HEK293T (cell line): ENCODE results near the gene CCDC57.

Source experiments
- ARNT ChIP-seq: fragments of 450-650 bp; IDR thresholded peaks from 2 replicates; pipeline ENCODE4 v1.6.1; 2017; ENCODE audit warnings: mild to moderate bottlenecking
- BHLHE40 ChIP-seq: fragments of 450-650 bp; IDR thresholded peaks from 2 replicates; pipeline ENCODE4 v1.6.1; 2016; ENCODE audit warnings: mild to moderate bottlenecking, moderate library complexity, borderline replicate concordance
- ELF4 ChIP-seq: fragments of 450-650 bp; IDR thresholded peaks from 2 replicates; pipeline ENCODE4 v1.6.1; 2017; ENCODE audit warnings: antibody characterized with exemption
- FOXA1 ChIP-seq: fragments of 450-650 bp; IDR thresholded peaks from 2 replicates; pipeline ENCODE4 v1.6.1; 2016; ENCODE audit warnings: mild to moderate bottlenecking
- FOXK2 ChIP-seq: fragments of 450-650 bp; IDR thresholded peaks from 2 replicates; pipeline ENCODE4 v1.6.1; 2016; ENCODE audit warnings: mild to moderate bottlenecking
- FOXM1 ChIP-seq: fragments of 450-650 bp; IDR thresholded peaks from 2 replicates; pipeline ENCODE4 v1.6.1; 2017; ENCODE audit warnings: mild to moderate bottlenecking, borderline replicate concordance
- NFRKB ChIP-seq: fragments of 450-650 bp; IDR thresholded peaks from 2 replicates; pipeline ENCODE4 v1.6.1; 2016; ENCODE audit warnings: mild to moderate bottlenecking, moderate library complexity
- SP1 ChIP-seq: fragments of 450-650 bp; IDR thresholded peaks from 2 replicates; pipeline ENCODE4 v1.6.1; 2017
- SUZ12 ChIP-seq: fragments of 450-650 bp; IDR thresholded peaks from 2 replicates; pipeline ENCODE4 v1.6.1; 2016; ENCODE audit warnings: mild to moderate bottlenecking
- ZNF384 ChIP-seq: fragments of 450-650 bp; IDR thresholded peaks from 2 replicates; pipeline ENCODE4 v1.6.1; 2016
- TF ChIP-seq, protein P1 (sequence below): fragments of 450-650 bp; IDR thresholded peaks from 2 replicates; pipeline ENCODE4 v1.6.1; 2016

DNA sequence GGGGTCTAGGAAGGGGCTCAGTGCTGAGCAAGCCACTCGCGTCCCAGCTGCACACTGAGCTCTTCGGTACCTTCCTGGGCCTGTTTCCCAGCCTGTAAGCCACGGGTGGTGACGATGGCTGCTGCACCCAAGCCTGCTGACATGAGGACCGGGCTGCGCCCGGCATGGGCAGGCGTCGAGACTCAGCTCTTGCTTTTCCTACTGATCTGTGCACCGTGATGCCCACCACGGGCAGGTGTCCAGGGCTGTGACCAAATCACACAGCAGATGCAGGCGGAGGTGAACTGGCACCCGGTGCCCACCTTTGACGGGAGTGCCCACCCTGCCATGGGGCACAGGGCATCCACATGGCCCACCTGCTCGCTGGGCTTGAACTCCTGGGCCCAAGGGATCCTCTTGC is 17.9 kb downstream of the CCDC57 start:
- TF ChIP-seq BHLHE40 (no peak), ARNT (no peak), ELF4 (no peak), ZNF384 (no peak), FOXM1 (no peak), FOXK2 (no peak), FOXA1 (no peak), NFRKB (no peak), SUZ12 (no peak), SP1 (no peak)
- TF ChIP-seq, protein P1, sequence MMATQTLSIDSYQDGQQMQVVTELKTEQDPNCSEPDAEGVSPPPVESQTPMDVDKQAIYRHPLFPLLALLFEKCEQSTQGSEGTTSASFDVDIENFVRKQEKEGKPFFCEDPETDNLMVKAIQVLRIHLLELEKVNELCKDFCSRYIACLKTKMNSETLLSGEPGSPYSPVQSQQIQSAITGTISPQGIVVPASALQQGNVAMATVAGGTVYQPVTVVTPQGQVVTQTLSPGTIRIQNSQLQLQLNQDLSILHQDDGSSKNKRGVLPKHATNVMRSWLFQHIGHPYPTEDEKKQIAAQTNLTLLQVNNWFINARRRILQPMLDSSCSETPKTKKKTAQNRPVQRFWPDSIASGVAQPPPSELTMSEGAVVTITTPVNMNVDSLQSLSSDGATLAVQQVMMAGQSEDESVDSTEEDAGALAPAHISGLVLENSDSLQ = no peak
